ENCODE data around the gene KRTAP10-10. TPM values are rescaled to one million over a fixed set of nuclear protein-coding genes. Genes with fewer than 3 reads are reported as not detected.
"Not testable (repeated sequence)": the region's sequence is repeated elsewhere in the genome, so short reads cannot be mapped to it uniquely, and the experiment has no call there.

KRTAP10-10 gene
- total and polyA plus RNA-seq, 2 donors, result not detected

DNA sequence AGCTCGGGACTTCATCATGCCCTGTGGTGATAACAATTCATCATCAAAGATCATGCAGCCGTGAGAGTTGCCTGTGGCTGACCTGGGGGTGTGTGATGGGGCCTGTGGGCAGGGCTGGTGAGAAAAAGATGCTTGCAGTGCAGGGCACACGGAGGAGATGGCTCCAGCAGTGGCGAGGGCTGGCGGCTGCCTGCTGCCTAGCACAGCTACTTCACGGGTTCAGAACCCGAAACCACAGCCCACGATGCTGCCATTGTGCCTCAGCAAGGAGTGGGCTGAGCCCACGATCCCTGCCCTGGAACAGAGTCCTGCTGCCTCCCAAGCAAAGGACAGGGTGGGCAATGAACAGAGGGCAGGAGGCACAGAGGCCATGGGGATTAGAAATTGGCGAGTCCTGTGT is 10.9 kb upstream of the KRTAP10-10 start:
- Histone ChIP-seq H3K4me1 (ENCODE audit: insufficient read depth) (no peaks in the 10 kb centered on the region), H3K4me3 (ENCODE audit: low read depth, low read length) (no peak overlapping the region), H3K36me3 (ENCODE audit: insufficient read depth) (no peaks in the 10 kb centered on the region), H3K27ac (ENCODE audit: low read depth) (no peak overlapping the region)
- no peak for DNase-seq (ENCODE audit: extremely low spot score)
- WGBS, result 69% methylated on average over 10 of the region's 10 CpGs

DNA sequence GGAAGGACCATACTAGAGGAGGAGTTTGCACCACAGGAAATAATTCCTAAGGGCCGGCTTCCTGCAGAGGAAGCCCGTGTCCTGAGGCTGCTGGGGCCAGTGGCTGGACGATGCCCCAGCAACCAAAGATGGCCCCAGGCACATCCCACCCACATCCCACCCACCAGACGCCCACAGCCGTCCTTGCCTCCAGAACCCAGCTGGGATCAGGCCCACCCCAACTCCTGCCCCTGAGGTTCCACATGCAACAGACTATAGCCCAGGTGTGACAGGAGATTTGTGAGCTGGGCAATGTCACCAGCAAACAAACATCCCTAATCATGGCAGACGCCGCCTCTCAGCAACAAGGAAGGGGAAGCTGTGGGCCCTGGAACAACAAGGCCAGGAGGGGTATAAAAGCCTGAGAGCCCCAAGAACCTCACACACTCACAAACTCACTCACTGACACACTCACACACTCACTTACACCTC is 10.4 kb upstream of the KRTAP10-10 start, which contains the start of gene KRTAP10-9:
Gene KRTAP10-9, plus strand, starts transcription at position 421 of the 471 bp plus-strand sequence. CDS start 79 bp downstream, outside the sequence.
- Histone ChIP-seq H3K36me3 (ENCODE audit: insufficient read depth) (no peaks in the 10 kb centered on the region), H3K4me1 (ENCODE audit: insufficient read depth) (no peaks in the 10 kb centered on the region), H3K4me3 (ENCODE audit: low read depth, low read length) (no peak within 1 kb of the TSS), H3K27ac (ENCODE audit: low read depth) (no peak within 1 kb of the TSS)
- 49% methylated on average over 7 of the region's 7 CpGs for WGBS
- DNase-seq (ENCODE audit: extremely low spot score), result no peak

DNA sequence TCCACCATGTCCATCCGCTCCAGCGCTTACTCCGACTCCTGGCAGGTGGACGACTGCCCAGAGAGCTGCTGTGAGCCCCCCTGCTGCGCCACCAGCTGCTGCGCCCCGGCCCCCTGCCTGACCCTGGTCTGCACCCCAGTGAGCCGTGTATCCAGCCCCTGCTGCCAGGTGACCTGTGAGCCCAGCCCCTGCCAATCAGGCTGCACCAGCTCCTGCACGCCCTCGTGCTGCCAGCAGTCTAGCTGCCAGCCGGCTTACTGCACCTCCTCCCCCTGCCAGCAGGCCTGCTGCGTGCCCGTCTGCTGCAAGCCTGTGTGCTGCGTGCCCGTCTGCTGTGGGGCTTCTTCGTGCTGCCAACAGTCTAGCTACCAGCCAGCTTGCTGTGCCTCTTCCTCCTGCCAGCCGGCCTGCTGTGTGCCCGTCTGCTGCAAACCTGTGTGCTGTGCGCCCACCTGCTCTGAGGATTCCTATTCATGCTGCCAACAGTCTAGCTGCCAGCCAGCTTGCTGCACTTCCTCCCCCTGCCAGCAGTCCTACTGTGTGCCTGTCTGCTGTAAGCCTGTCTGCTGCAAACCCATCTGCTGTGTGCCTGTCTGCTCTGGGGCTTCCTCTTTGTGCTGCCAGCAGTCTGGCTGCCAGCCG is 9.9 kb upstream of the KRTAP10-10 start:
- DNase-seq (ENCODE audit: extremely low spot score); H3K36me3 ChIP-seq (ENCODE audit: insufficient read depth); H3K4me1 ChIP-seq (ENCODE audit: insufficient read depth); H3K4me3 ChIP-seq (ENCODE audit: low read depth, low read length); H3K27ac ChIP-seq (ENCODE audit: low read depth): not testable (repeated sequence)
- 77% methylated on average over 19 of the region's 20 CpGs for WGBS

DNA sequence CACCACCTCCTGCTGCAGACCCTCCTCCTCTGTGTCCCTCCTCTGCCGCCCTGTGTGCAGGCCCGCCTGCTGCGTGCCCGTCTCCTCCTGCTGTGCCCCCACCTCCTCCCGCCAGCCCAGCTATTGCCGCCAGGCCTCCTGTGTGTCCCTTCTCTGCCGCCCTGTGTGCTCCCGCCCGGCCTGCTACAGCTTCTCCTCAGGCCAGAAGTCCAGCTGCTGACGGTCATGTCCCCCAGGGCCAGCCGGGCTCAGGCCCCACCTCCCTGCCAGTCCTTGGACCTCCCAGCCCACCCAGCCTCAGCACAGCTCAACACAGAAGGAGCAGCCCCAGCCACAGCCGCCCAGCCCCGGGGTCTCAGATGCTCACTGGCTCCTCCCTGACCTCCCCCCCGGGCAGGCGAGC is 9.3 kb upstream of the KRTAP10-10 start:
- WGBS, result 23% methylated on average over 15 of the region's 15 CpGs
- not testable (repeated sequence) for DNase-seq (ENCODE audit: extremely low spot score); H3K4me1 ChIP-seq (ENCODE audit: insufficient read depth); H3K27ac ChIP-seq (ENCODE audit: low read depth); H3K4me3 ChIP-seq (ENCODE audit: low read depth, low read length); H3K36me3 ChIP-seq (ENCODE audit: insufficient read depth)

DNA sequence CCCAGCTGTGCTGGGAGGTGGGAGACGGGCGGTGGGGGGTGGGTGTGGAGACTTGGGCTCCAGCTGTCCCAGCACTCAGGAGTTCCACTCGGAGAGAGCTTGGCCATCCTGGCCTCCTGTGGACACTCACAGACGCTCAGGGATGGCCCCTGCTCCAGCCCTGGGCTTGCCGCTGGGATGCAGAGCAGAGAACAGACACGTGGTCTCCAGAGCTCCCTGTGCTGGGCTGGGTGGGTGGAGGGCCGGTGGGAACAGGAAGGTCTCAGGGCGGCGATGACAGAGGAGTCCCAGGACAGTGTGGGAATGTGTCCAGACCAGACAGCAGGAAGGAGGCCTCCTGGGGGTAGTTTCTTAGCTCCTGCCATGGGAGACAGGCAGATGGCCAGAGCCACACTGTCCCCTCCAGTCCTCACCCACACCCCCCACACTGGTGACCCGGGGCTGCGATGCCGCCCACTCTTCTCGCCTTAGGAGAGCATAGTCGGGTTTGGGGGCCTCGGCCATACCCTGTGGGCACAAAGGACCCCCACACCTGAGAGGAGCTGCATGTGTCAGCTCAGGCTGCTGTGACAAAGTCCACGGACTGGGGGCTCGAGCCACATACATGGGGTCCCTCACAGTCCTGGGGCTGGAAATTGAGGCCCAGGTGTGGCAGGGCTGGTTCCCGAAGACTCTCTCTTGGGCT is 8.3 kb upstream of the KRTAP10-10 start:
- 56% methylated on average over 18 of the region's 18 CpGs for WGBS
- Histone ChIP-seq H3K4me1 (ENCODE audit: insufficient read depth) (no peaks in the 10 kb centered on the region), H3K4me3 (ENCODE audit: low read depth, low read length) (no peak overlapping the region), H3K27ac (ENCODE audit: low read depth) (no peak overlapping the region), H3K36me3 (ENCODE audit: insufficient read depth) (no peaks in the 10 kb centered on the region)
- no peak for DNase-seq (ENCODE audit: extremely low spot score)

DNA sequence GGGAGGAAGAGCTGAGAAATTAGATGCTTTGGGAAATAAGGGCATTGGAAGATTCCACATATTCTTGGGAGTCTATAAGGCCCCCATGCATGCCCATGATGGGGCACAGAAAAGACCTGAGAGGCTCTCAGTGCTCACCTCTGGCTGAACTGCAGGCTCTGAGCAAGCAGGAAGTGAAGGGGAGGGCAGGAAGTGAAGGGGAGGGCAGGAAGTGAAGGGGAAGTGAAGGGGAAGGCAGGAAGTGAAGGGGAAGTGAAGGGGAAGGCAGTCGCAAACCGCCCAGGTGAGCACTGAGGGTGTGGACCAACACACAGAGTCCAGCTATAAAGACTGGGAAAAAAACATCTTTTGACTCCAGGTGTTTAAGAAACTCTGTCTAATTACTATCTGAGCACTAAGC is 6.7 kb upstream of the KRTAP10-10 start:
- WGBS, result 82% methylated on average over 2 of the region's 2 CpGs
- Histone ChIP-seq H3K27ac (ENCODE audit: low read depth) (no peak overlapping the region), H3K4me3 (ENCODE audit: low read depth, low read length) (no peak overlapping the region), H3K4me1 (ENCODE audit: insufficient read depth) (no peaks in the 10 kb centered on the region), H3K36me3 (ENCODE audit: insufficient read depth) (no peaks in the 10 kb centered on the region)
- no peak for DNase-seq (ENCODE audit: extremely low spot score)

DNA sequence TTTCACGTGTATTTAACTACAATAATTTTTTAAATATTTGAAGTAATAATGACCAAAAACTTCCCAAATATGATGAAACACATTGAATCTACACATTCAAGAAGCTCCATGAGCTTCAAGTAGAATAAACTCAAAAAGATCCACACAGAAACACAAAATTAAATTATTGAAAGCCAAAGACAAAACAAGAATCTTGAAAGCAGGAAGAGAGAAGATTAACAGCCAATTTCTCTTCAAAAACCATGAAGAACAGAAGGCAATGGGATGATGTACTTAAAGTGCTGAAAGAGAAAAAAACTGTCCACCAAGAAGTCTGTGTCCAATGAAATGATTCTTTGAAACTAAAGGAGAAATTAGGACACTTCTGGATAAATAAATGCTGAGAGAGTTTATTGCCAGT is 5.1 kb upstream of the KRTAP10-10 start:
- Histone ChIP-seq H3K4me3 (ENCODE audit: low read depth, low read length) (no peak overlapping the region), H3K27ac (ENCODE audit: low read depth) (no peak overlapping the region), H3K4me1 (ENCODE audit: insufficient read depth) (no peaks in the 10 kb centered on the region), H3K36me3 (ENCODE audit: insufficient read depth) (no peaks in the 10 kb centered on the region)
- WGBS, result 92% methylated on average over 1 of the region's 1 CpG
- no peak for DNase-seq (ENCODE audit: extremely low spot score)

DNA sequence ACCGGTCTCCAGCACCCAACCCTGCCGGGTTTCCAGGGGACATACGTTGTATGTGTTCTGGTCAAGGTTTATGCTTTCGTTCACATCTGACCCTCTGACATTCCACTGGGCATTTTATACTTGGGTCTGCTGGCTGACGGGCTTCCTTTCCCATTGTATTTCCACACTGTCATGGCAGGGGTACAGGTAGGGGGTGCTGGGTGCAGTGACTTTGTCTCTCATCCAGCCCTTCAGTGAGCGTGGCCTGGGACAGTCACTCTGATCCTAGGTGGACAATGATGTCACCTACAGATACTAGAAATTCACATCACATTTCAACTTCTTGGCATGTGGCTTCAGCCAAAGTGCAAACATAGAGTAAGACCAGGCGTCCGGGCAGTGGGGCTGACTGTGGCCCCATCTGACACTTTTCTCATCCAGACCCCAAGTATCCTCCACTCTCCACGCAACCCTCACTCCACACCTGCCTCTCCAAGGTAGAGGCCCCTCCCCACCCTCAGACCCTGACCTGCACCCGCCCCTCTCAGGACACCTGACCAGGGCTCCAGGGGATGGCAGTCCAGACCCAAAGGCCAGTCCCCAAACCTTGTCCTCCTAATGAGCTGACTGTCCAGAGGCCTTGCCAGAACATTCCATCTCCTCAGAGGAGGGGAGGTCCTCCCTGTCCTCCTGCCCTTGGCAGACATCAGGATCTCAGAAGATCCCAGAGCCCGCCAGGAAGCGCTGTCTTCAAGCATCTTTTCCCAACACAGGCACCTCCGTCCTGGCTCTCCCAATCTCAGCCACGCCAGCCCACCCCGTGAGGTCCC is 743 bp upstream of the KRTAP10-10 start:
- no peak for DNase-seq (ENCODE audit: extremely low spot score)
- Histone ChIP-seq H3K27ac (ENCODE audit: low read depth) (no peak overlapping the region), H3K4me1 (ENCODE audit: insufficient read depth) (no peaks in the 10 kb centered on the region), H3K36me3 (ENCODE audit: insufficient read depth) (no peaks in the 10 kb centered on the region), H3K4me3 (ENCODE audit: low read depth, low read length) (no peak overlapping the region)
- WGBS, result 76% methylated on average over 15 of the region's 15 CpGs

DNA sequence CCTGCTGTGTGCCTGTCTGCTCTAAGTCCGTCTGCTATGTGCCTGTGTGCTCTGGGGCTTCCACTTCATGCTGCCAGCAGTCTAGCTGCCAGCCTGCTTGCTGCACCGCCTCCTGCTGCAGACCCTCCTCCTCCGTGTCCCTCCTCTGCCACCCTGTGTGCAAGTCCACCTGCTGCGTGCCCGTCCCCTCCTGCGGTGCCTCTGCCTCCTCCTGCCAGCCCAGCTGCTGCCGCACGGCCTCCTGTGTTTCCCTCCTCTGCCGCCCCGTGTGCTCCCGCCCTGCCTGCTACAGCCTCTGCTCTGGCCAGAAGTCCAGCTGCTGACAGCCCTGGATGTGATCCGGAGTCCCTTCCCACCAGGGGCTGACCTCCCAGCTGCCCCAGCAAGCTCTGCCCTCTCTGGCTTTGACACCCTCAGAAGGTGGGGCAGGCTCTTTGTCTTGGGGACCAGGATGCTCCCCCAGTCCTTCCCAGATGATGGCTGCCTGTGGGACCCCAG is 744 bp downstream of the KRTAP10-10 start:
- 55% methylated on average over 11 of the region's 12 CpGs for WGBS

DNA sequence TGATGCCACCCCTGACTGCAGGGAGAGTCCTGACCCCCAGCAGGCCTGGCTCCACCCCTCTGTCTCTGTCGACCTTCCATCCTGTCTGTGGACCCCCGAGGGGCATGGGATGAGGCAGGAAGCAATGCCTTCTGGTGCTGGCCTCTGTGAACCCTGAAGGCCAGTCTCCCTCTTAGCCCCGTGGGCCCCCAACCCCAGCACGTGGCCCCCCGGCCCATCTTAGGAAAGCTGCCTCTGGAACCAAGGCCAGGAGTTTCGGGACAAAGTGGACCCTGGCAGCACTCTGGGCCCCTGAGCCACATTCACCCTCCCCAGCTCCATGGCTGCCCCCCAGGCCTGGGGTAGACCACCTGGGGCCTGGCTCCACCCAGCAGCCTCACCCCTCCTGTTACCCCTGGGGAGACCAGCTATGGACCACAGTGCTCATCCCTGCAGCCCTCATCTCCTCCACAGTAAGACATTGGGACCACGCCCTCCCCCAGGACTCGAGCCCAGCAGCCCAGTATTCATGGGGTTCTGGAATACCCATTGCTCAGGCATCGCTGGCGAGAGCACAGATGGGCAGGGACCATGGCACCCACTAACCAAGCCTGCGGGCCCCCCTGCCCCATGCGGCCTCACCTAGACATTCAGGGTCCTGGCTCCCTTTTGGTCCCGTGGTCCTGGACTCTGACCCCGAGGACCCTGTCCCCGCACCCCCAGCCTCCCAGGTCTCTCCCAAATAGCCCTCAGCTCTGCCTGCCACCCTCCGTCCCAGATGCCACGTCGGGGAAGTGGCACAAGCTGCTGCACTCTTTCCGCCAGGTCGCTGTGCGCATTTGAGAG is 1.6 kb downstream of the KRTAP10-10 start:
- not testable (repeated sequence) for H3K4me1 ChIP-seq (ENCODE audit: insufficient read depth); H3K27ac ChIP-seq (ENCODE audit: low read depth); H3K4me3 ChIP-seq (ENCODE audit: low read depth, low read length); DNase-seq (ENCODE audit: extremely low spot score); H3K36me3 ChIP-seq (ENCODE audit: insufficient read depth)
- WGBS, result 76% methylated on average over 21 of the region's 21 CpGs

More for the DNA sequence above, 744 bp downstream of the KRTAP10-10 start:
- DNase-seq (ENCODE audit: extremely low spot score); H3K36me3 ChIP-seq (ENCODE audit: insufficient read depth); H3K27ac ChIP-seq (ENCODE audit: low read depth); H3K4me1 ChIP-seq (ENCODE audit: insufficient read depth); H3K4me3 ChIP-seq (ENCODE audit: low read depth, low read length): not testable (repeated sequence)

DNA sequence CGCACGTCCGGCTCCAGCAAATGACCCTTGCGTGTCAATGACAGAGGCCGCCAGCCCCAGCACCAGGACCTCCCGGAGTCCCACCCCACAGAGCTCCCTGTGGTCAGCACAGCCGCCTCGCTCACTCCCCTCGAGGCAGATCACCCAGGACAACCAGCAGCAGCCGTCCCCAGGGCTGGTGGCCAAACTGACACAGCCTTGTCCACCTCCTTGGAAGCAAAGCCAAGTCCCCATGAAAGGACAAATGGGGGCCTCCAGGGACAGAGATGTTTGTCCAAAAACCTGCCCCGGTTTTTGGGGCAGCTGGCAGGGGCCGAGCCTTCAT is 2.1 kb downstream of the KRTAP10-10 start:
- H3K4me1 ChIP-seq (ENCODE audit: insufficient read depth), result no peaks in the 10 kb centered on the region
- DNase-seq (ENCODE audit: extremely low spot score), result no peak
- no peak overlapping the region for H3K4me3 ChIP-seq (ENCODE audit: low read depth, low read length)
- H3K36me3 ChIP-seq (ENCODE audit: insufficient read depth), result no peaks in the 10 kb centered on the region
- no peak overlapping the region for H3K27ac ChIP-seq (ENCODE audit: low read depth)
- 83% methylated on average over 12 of the region's 12 CpGs for WGBS

DNA sequence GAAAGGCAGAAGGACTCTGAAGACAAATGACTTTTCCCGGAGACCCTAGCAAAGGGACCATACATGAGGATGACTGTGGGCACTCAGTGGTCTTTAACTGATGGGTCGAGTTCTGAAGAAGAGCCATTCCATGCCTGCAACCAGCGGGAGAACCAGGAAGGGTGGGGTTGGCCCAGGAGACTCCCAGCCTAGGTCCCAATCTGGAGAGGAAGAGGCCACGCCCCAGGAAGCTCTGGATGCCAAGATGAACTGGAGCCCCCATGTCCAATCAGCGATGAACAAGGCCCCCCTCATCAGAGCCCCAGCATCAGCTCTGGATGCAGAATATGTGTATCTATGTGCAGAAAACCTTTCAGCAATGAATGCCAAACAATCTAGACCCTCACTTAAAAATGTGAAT is 3.6 kb downstream of the KRTAP10-10 start:
- no peak for DNase-seq (ENCODE audit: extremely low spot score)
- WGBS, result 88% methylated on average over 5 of the region's 5 CpGs
- no peak overlapping the region for H3K27ac ChIP-seq (ENCODE audit: low read depth)
- H3K4me1 ChIP-seq (ENCODE audit: insufficient read depth), result no peaks in the 10 kb centered on the region
- no peak overlapping the region for H3K4me3 ChIP-seq (ENCODE audit: low read depth, low read length)
- no peaks in the 10 kb centered on the region for H3K36me3 ChIP-seq (ENCODE audit: insufficient read depth)

DNA sequence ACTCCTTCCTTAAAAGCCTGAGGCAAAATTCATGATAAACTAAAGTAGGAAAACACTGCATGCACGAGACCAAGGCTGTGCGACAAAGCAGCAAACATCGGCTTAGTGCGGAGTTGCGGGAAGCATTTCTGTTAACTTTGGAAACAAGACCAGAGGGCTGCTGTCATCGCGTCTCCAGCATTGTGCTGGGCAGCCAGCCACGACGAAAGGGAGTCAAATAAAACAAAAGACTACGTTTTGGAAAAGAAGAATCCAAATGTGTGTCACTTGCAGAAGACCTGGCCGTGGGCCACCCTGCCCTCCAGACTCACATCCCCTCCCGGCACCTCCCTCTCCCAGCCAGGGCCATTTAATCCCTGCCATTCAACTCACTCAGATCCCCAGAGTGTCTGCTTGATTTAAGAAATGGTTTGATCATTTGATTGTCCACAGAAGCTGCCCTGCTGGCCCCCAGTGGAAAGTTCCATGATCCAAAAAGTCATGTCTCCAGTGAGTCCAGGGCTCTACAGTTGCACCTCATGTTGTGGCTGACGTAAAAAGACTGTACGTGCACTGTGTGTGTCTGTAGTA is 6.7 kb downstream of the KRTAP10-10 start:
- no peak for DNase-seq (ENCODE audit: extremely low spot score)
- WGBS, result 70% methylated on average over 14 of the region's 14 CpGs

More for the DNA sequence above, 6.7 kb downstream of the KRTAP10-10 start:
- no peak overlapping the region for H3K4me3 ChIP-seq (ENCODE audit: low read depth, low read length)
- H3K27ac ChIP-seq (ENCODE audit: low read depth), result no peak overlapping the region
- H3K36me3 ChIP-seq (ENCODE audit: insufficient read depth), result no peaks in the 10 kb centered on the region
- no peaks in the 10 kb centered on the region for H3K4me1 ChIP-seq (ENCODE audit: insufficient read depth)

Data from urinary bladder (tissue), 4 donors.